Fibroblast of pulmonary artery (primary cell): ENCODE results near the gene PLS1.

Experiments
- DNase-seq: peaks from one replicate; pipeline ENCODE4 v3.0.0-alpha.2; 2010; ENCODE audit warnings: low read depth
- H3K4me3 ChIP-seq: replicated peaks from 2 replicates; pipeline ENCODE4 v1.5.1; 2011; ENCODE audit warnings: low read depth, mild to moderate bottlenecking, control low read depth, low read length, moderate library complexity
- TF ChIP-seq, protein P1 (sequence below): IDR thresholded peaks from 2 replicates; pipeline ENCODE4 v1.5.1; 2011; ENCODE audit warnings: mild to moderate bottlenecking, control low read depth, low read length, inconsistent platforms; ENCODE audit errors: missing control alignments

Gene PLS1

GRCh38 chr3:142624341-142625152 is 28.4 kb downstream of the PLS1 start:
- DNase-seq, result no peak
- TF ChIP-seq, protein P1, sequence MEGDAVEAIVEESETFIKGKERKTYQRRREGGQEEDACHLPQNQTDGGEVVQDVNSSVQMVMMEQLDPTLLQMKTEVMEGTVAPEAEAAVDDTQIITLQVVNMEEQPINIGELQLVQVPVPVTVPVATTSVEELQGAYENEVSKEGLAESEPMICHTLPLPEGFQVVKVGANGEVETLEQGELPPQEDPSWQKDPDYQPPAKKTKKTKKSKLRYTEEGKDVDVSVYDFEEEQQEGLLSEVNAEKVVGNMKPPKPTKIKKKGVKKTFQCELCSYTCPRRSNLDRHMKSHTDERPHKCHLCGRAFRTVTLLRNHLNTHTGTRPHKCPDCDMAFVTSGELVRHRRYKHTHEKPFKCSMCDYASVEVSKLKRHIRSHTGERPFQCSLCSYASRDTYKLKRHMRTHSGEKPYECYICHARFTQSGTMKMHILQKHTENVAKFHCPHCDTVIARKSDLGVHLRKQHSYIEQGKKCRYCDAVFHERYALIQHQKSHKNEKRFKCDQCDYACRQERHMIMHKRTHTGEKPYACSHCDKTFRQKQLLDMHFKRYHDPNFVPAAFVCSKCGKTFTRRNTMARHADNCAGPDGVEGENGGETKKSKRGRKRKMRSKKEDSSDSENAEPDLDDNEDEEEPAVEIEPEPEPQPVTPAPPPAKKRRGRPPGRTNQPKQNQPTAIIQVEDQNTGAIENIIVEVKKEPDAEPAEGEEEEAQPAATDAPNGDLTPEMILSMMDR, result no peak
- no peak overlapping the region for H3K4me3 ChIP-seq

DNA sequence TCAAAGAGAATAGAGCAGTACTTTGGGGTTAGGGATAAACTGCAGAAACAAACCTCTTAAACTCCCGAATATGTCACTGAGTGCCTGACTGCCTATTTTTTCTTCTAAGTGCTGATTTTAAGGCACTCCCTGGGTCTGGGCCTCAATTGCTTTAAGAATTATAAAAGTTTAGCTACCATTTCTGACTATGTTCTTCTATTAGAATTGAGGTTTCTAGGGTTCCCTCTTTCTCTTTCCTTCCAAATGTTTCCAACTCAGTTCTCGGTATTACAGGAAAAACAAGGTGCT is 28.9 kb downstream of the PLS1 start:
- DNase-seq, result no peak
- H3K4me3 ChIP-seq, result no peak overlapping the region
- TF ChIP-seq, protein P1, result no peak

DNA sequence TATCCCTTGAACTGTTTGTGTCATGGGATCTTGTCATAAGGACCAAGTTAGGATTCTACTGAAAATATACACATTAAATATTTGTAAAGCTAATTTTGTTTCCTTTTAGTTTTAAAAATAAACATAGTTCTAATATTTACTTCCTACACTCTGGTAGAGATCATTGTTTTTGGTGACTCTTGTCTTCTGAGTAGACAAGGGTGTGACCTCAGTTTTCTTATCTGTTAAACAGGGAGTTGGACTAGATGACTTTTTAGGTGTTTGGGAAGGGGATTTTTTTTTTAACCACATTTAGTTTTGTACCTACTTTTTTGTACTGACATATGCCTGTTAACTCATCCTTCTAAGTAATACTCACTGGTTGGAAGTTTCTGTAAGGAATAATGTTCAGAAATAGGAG is 30.8 kb downstream of the PLS1 start:
- TF ChIP-seq, protein P1, result no peak

DNA sequence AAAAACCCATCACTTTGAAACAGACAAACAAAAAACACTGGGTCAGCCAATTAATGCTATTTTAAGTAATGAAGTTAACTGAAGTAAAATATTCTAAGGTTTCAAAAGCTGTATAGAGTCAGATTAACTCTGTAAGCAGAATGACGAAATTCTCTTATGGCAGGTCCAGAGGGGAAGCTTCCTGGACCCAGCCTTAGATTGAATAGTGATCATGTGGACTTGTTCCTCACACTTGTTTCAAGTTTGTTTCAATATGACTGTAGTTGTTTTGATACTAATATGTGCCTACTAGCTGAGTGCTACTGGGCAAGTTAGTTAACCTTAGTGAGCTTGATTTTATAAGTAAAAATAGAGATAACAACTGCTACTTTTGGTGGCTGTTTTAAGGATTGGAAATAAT is 32.6 kb downstream of the PLS1 start:
- TF ChIP-seq, protein P1, result no peak
- no peak overlapping the region for H3K4me3 ChIP-seq
- no peak for DNase-seq

More for the DNA sequence above, 30.8 kb downstream of the PLS1 start:
- DNase-seq, result no peak
- H3K4me3 ChIP-seq, result no peak overlapping the region

DNA sequence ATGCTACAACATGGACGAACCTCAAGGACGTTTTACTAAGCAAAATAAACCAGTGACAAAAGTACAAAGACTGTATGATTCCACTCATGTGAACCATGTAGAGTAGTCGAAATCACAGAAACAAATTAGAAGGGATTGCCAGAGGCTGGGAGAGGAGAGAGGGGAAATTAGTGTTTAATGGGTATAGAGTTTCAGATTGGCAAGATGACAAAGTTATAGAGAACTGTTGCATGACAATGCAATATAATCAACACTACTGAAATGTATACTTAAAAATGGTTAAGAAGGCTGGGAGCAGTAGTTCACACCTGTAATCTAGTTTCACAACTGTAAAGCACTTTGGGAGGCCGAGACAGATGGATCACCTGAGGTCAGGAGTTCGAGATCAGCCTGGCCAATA is 36.9 kb downstream of the PLS1 start:
- DNase-seq, result no peak
- H3K4me3 ChIP-seq, result no peak overlapping the region
- TF ChIP-seq, protein P1, result no peak

- H3K4me3 ChIP-seq, result no peak overlapping the region
- no peak for DNase-seq
- TF ChIP-seq, protein P1, result no peak
These were observed 39.9 kb downstream of the PLS1 start for GRCh38 chr3:142636050-142636449.

GRCh38 chr3:142636664-142637063 is 40.5 kb downstream of the PLS1 start:
- TF ChIP-seq, protein P1, result no peak
- H3K4me3 ChIP-seq, result no peak overlapping the region
- DNase-seq, result no peak
